Adipocyte (in vitro differentiated cells): ENCODE measurements around the gene TNS1.

ENCODE experiments used
- DNase-seq: peaks from one replicate; pipeline ENCODE4 v3.0.0-alpha.2; 2015; ENCODE audit warnings: low read depth
- H3K27me3 ChIP-seq: replicated peaks from 2 replicates; pipeline ENCODE4 v1.7.0; 2013; ENCODE audit warnings: mild to moderate bottlenecking, low read length, moderate library complexity; ENCODE audit not compliant: control insufficient read depth, insufficient read depth
- H3K36me3 ChIP-seq: 2 replicates; pipeline ENCODE4 v1.7.0; 2013; ENCODE audit warnings: low read length, mild to moderate bottlenecking, moderate library complexity; ENCODE audit not compliant: control insufficient read depth, insufficient read depth, severe bottlenecking
- H3K4me1 ChIP-seq: 2 replicates; pipeline ENCODE4 v1.7.0; 2013; ENCODE audit warnings: mild to moderate bottlenecking, low read length, moderate library complexity; ENCODE audit not compliant: control insufficient read depth, insufficient read depth
- H3K4me3 ChIP-seq: 2 replicates; pipeline ENCODE4 v1.7.0; 2013; ENCODE audit warnings: mild to moderate bottlenecking, low read length, moderate library complexity
- H3K9ac ChIP-seq: 2 replicates; pipeline ENCODE4 v1.7.0; 2013; ENCODE audit warnings: mild to moderate bottlenecking, low read length, moderate library complexity
- H3K9me3 ChIP-seq: 2 replicates; pipeline ENCODE4 v1.7.0; 2013; ENCODE audit warnings: mild to moderate bottlenecking, low read length, moderate library complexity; ENCODE audit not compliant: control insufficient read depth

The TNS1 gene

GRCh38 chr2:218003281-218003944, 618 bp upstream of the TNS1 start:
- Histone ChIP-seq H3K9me3 (no peaks in the 10 kb centered on the region), H3K27me3 (no peaks in the 10 kb centered on the region), H3K9ac (peak overlapping the region; percentile 93), H3K36me3 (no peaks in the 10 kb centered on the region), H3K4me3 (peak overlapping the region; percentile 90), H3K4me1 (peaks cover 76% of the 10 kb centered on the region)
- peak; percentile 93 for DNase-seq

GRCh38 chr2:218002143-218002844, 501 bp downstream of the TNS1 start:
- Histone ChIP-seq H3K4me3 (peak overlapping the region; percentile 90), H3K4me1 (peaks cover 77% of the 10 kb centered on the region), H3K27me3 (no peaks in the 10 kb centered on the region)

GRCh38 chr2:218001629-218002028, 1.2 kb downstream of the TNS1 start:
- Histone ChIP-seq H3K9ac (peak overlapping the region; percentile 93), H3K9me3 (no peaks in the 10 kb centered on the region), H3K36me3 (peaks cover 8% of the 10 kb centered on the region), H3K4me1 (peaks cover 79% of the 10 kb centered on the region), H3K4me3 (peak overlapping the region; percentile 90), H3K27me3 (no peaks in the 10 kb centered on the region)
- DNase-seq, result no peak

More at GRCh38 chr2:218002143-218002844, 501 bp downstream of the TNS1 start:
- DNase-seq, result no peak
- Histone ChIP-seq H3K36me3 (peaks cover 8% of the 10 kb centered on the region), H3K9me3 (no peaks in the 10 kb centered on the region), H3K9ac (peak overlapping the region; percentile 93)

- peaks cover 78% of the 10 kb centered on the region for H3K4me1 ChIP-seq
- peak overlapping the region; percentile 93 for H3K9ac ChIP-seq
- peaks cover 8% of the 10 kb centered on the region for H3K36me3 ChIP-seq
- H3K9me3 ChIP-seq, result no peaks in the 10 kb centered on the region
- DNase-seq, result peak; percentile 82
- no peaks in the 10 kb centered on the region for H3K27me3 ChIP-seq
- H3K4me3 ChIP-seq, result peak overlapping the region; percentile 90
Observed at GRCh38 chr2:218000136-218000535, 2.7 kb downstream of the TNS1 start.

GRCh38 chr2:217999595-217999959, 3.2 kb downstream of the TNS1 start:
- Histone ChIP-seq H3K4me1 (peaks cover 76% of the 10 kb centered on the region), H3K27me3 (no peaks in the 10 kb centered on the region), H3K9me3 (no peaks in the 10 kb centered on the region), H3K36me3 (peaks cover 8% of the 10 kb centered on the region), H3K4me3 (peak overlapping the region; percentile 90), H3K9ac (peak overlapping the region; percentile 91)
- no peak for DNase-seq

- H3K9ac ChIP-seq, result peak overlapping the region; percentile 91
- H3K27me3 ChIP-seq, result no peaks in the 10 kb centered on the region
- DNase-seq, result no peak
- peaks cover 77% of the 10 kb centered on the region for H3K4me1 ChIP-seq
- H3K36me3 ChIP-seq, result peaks cover 8% of the 10 kb centered on the region
- peak overlapping the region; percentile 90 for H3K4me3 ChIP-seq
- no peaks in the 10 kb centered on the region for H3K9me3 ChIP-seq
Observed at GRCh38 chr2:217998926-217999594, 3.7 kb downstream of the TNS1 start.

- Histone ChIP-seq H3K4me1 (peaks cover 86% of the 10 kb centered on the region), H3K9me3 (no peaks in the 10 kb centered on the region), H3K36me3 (peaks cover 11% of the 10 kb centered on the region), H3K9ac (peak overlapping the region; percentile 91), H3K4me3 (peak overlapping the region; percentile 66), H3K27me3 (no peaks in the 10 kb centered on the region)
- no peak for DNase-seq
Observed at GRCh38 chr2:217997510-217997909, 5.3 kb downstream of the TNS1 start.

GRCh38 chr2:217996361-217996760, 6.4 kb downstream of the TNS1 start:
- Histone ChIP-seq H3K36me3 (peaks cover 21% of the 10 kb centered on the region), H3K27me3 (no peaks in the 10 kb centered on the region), H3K4me3 (peak overlapping the region; percentile 69), H3K9me3 (no peaks in the 10 kb centered on the region), H3K9ac (peak overlapping the region; percentile 91), H3K4me1 (peaks cover 86% of the 10 kb centered on the region)
- peak; percentile 76 for DNase-seq

- H3K9me3 ChIP-seq, result no peaks in the 10 kb centered on the region
- H3K9ac ChIP-seq, result peak overlapping the region; percentile 91
- peak overlapping the region; percentile 69 for H3K4me3 ChIP-seq
- peaks cover 27% of the 10 kb centered on the region for H3K36me3 ChIP-seq
- H3K4me1 ChIP-seq, result peaks cover 82% of the 10 kb centered on the region
- peak; percentile 77 for DNase-seq
- H3K27me3 ChIP-seq, result no peaks in the 10 kb centered on the region
Observed at GRCh38 chr2:217995731-217996231, 7.0 kb downstream of the TNS1 start.

GRCh38 chr2:217994776-217995274, 8.0 kb downstream of the TNS1 start:
- Histone ChIP-seq H3K36me3 (peaks cover 36% of the 10 kb centered on the region), H3K27me3 (no peaks in the 10 kb centered on the region)

More at GRCh38 chr2:217994776-217995274, 8.0 kb downstream of the TNS1 start:
- no peaks in the 10 kb centered on the region for H3K9me3 ChIP-seq
- peaks cover 74% of the 10 kb centered on the region for H3K4me1 ChIP-seq
- DNase-seq, result peak; percentile 83
- peak overlapping the region; percentile 48 for H3K4me3 ChIP-seq
- H3K9ac ChIP-seq, result peak overlapping the region; percentile 91
